IPS-15b (cell line): Measurements from ENCODE around the gene CDC42.

ENCODE experiments used
- H3K27me3 ChIP-seq: one replicate; pipeline ENCODE4 v1.6.1; 2013; ENCODE audit warnings: low read length; ENCODE audit not compliant: control insufficient read depth, insufficient read depth
- H3K36me3 ChIP-seq: one replicate; pipeline ENCODE4 v1.6.1; 2013; ENCODE audit warnings: low read length; ENCODE audit not compliant: control insufficient read depth, insufficient read depth
- H3K4me1 ChIP-seq: one replicate; pipeline ENCODE4 v1.6.1; 2013; ENCODE audit warnings: mild to moderate bottlenecking, low read length; ENCODE audit not compliant: control insufficient read depth, insufficient read depth
- H3K4me3 ChIP-seq: one replicate; pipeline ENCODE4 v1.5.1; 2013; ENCODE audit warnings: low read depth, low read length
- H3K9ac ChIP-seq: one replicate; pipeline ENCODE4 v1.6.1; 2013; ENCODE audit warnings: low read depth, mild to moderate bottlenecking, low read length
- H3K9me3 ChIP-seq: one replicate; pipeline ENCODE4 v1.6.1; 2013; ENCODE audit warnings: mild to moderate bottlenecking, low read length; ENCODE audit not compliant: control insufficient read depth, insufficient read depth

CDC42 gene

GRCh38 chr1:22056043-22056442, 3.5 kb downstream of the CDC42 start:
- no peak overlapping the region for H3K9ac ChIP-seq
- H3K36me3 ChIP-seq: no peaks in the 10 kb centered on the region
- H3K4me3 ChIP-seq: no peak overlapping the region
- H3K9me3 ChIP-seq: no peaks in the 10 kb centered on the region
- peaks cover 2% of the 10 kb centered on the region for H3K4me1 ChIP-seq
- no peaks in the 10 kb centered on the region for H3K27me3 ChIP-seq

GRCh38 chr1:22056936-22057335, 4.4 kb downstream of the CDC42 start:
- no peaks in the 10 kb centered on the region for H3K9me3 ChIP-seq
- no peak overlapping the region for H3K4me3 ChIP-seq
- peaks cover 2% of the 10 kb centered on the region for H3K4me1 ChIP-seq
- no peaks in the 10 kb centered on the region for H3K36me3 ChIP-seq
- no peak overlapping the region for H3K9ac ChIP-seq
- no peaks in the 10 kb centered on the region for H3K27me3 ChIP-seq

GRCh38 chr1:22057861-22058260, 5.4 kb downstream of the CDC42 start:
- H3K9me3 ChIP-seq: no peaks in the 10 kb centered on the region
- H3K4me1 ChIP-seq: peaks cover 2% of the 10 kb centered on the region
- no peak overlapping the region for H3K4me3 ChIP-seq
- no peaks in the 10 kb centered on the region for H3K36me3 ChIP-seq
- H3K27me3 ChIP-seq: no peaks in the 10 kb centered on the region
- no peak overlapping the region for H3K9ac ChIP-seq

- peaks cover 4% of the 10 kb centered on the region for H3K36me3 ChIP-seq
- no peak overlapping the region for H3K4me3 ChIP-seq
- H3K4me1 ChIP-seq: peaks cover 23% of the 10 kb centered on the region
- H3K9ac ChIP-seq: no peak overlapping the region
- no peaks in the 10 kb centered on the region for H3K27me3 ChIP-seq
- H3K9me3 ChIP-seq: no peaks in the 10 kb centered on the region
Measured at GRCh38 chr1:22064751-22065402, 12.4 kb downstream of the CDC42 start.

- no peaks in the 10 kb centered on the region for H3K36me3 ChIP-seq
- no peaks in the 10 kb centered on the region for H3K9me3 ChIP-seq
Measured at GRCh38 chr1:22071511-22071910, 19.0 kb downstream of the CDC42 start.

GRCh38 chr1:22074803-22075202, 22.3 kb downstream of the CDC42 start:
- Histone ChIP-seq H3K4me1 (peaks cover 11% of the 10 kb centered on the region), H3K9ac (no peak overlapping the region), H3K9me3 (no peaks in the 10 kb centered on the region), H3K36me3 (no peaks in the 10 kb centered on the region), H3K27me3 (no peaks in the 10 kb centered on the region), H3K4me3 (no peak overlapping the region)

More at GRCh38 chr1:22071511-22071910, 19.0 kb downstream of the CDC42 start:
- Histone ChIP-seq H3K4me1 (peaks cover 18% of the 10 kb centered on the region), H3K4me3 (no peak overlapping the region), H3K9ac (no peak overlapping the region), H3K27me3 (no peaks in the 10 kb centered on the region)

- Histone ChIP-seq H3K4me1 (peaks cover 11% of the 10 kb centered on the region), H3K4me3 (no peak overlapping the region), H3K9ac (no peak overlapping the region), H3K27me3 (no peaks in the 10 kb centered on the region), H3K36me3 (no peaks in the 10 kb centered on the region), H3K9me3 (no peaks in the 10 kb centered on the region)
Measured at GRCh38 chr1:22075718-22076117, 23.2 kb downstream of the CDC42 start.

GRCh38 chr1:22076346-22076745, 23.8 kb downstream of the CDC42 start:
- Histone ChIP-seq H3K4me1 (peaks cover 11% of the 10 kb centered on the region), H3K36me3 (no peaks in the 10 kb centered on the region), H3K4me3 (no peak overlapping the region), H3K9ac (no peak overlapping the region), H3K27me3 (no peaks in the 10 kb centered on the region), H3K9me3 (no peaks in the 10 kb centered on the region)

- no peaks in the 10 kb centered on the region for H3K9me3 ChIP-seq
- H3K27me3 ChIP-seq: no peaks in the 10 kb centered on the region
- peaks cover 11% of the 10 kb centered on the region for H3K4me1 ChIP-seq
- H3K4me3 ChIP-seq: no peak overlapping the region
- H3K9ac ChIP-seq: no peak overlapping the region
- no peaks in the 10 kb centered on the region for H3K36me3 ChIP-seq
Measured at GRCh38 chr1:22077728-22078127, 25.2 kb downstream of the CDC42 start.

GRCh38 chr1:22078133-22078532, 25.6 kb downstream of the CDC42 start:
- Histone ChIP-seq H3K36me3 (no peaks in the 10 kb centered on the region), H3K4me1 (peaks cover 11% of the 10 kb centered on the region), H3K27me3 (no peaks in the 10 kb centered on the region), H3K9ac (no peak overlapping the region), H3K9me3 (no peaks in the 10 kb centered on the region), H3K4me3 (no peak overlapping the region)

GRCh38 chr1:22080191-22080590, 27.7 kb downstream of the CDC42 start:
- H3K9me3 ChIP-seq: no peaks in the 10 kb centered on the region
- peaks cover 4% of the 10 kb centered on the region for H3K4me1 ChIP-seq
- H3K36me3 ChIP-seq: no peaks in the 10 kb centered on the region
- no peak overlapping the region for H3K4me3 ChIP-seq
- H3K27me3 ChIP-seq: no peaks in the 10 kb centered on the region
- no peak overlapping the region for H3K9ac ChIP-seq

GRCh38 chr1:22088331-22088730, 35.8 kb downstream of the CDC42 start:
- Histone ChIP-seq H3K9me3 (no peaks in the 10 kb centered on the region), H3K4me3 (no peak overlapping the region), H3K27me3 (no peaks in the 10 kb centered on the region), H3K9ac (no peak overlapping the region), H3K36me3 (no peaks in the 10 kb centered on the region), H3K4me1 (peaks cover 22% of the 10 kb centered on the region)
